Activated CD4-positive, alpha-beta T cell treated with anti-CD3 and anti-CD28 coated beads, Interleukin-2, Interleukin-6, amounts not matched to agents 100 ng/mL and 50 ng/mL, durations not matched to agents 16 hours and 8 hours (primary cell): ENCODE measurements around the gene FRMD4A.

Experiments
- DNase-seq: peaks from one replicate; pipeline ENCODE4 v3.0.0-alpha.2; 2020

Gene FRMD4A

DNA sequence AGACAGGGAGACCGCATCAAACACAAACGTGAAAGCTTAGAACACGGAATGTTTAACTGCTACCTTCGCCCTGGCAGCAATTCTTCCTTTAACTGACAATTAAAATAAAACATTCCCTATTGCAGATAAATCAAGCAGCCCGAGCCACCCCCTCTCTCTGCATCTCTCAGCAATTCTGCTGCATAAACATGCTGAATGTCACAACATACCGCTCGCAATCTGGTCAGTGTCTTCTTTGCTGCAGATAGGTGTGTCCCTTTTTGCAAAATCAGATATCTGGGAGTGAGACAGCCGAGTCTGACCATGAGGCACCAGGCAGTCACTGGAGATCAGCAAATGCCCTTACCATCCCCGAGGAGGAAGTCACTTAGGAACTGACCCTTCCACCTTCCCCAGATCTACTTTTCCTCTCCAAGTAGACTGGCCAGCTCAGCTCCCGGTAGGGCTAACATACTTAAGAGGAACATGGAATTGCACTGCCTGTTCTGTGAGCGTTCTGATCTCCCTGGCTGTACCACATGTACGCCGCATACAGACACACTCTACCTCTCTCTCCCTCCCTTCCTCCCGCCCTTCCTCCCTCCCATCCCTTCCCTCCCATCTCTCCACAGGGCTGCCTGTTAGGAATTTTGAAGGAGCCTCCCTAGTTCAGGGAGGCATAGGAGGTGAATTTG, at the start of gene FRMD4A:
Gene FRMD4A, minus strand, starts transcription at position 537 of the 674 bp plus-strand sequence.
- DNase-seq: no peak

DNA sequence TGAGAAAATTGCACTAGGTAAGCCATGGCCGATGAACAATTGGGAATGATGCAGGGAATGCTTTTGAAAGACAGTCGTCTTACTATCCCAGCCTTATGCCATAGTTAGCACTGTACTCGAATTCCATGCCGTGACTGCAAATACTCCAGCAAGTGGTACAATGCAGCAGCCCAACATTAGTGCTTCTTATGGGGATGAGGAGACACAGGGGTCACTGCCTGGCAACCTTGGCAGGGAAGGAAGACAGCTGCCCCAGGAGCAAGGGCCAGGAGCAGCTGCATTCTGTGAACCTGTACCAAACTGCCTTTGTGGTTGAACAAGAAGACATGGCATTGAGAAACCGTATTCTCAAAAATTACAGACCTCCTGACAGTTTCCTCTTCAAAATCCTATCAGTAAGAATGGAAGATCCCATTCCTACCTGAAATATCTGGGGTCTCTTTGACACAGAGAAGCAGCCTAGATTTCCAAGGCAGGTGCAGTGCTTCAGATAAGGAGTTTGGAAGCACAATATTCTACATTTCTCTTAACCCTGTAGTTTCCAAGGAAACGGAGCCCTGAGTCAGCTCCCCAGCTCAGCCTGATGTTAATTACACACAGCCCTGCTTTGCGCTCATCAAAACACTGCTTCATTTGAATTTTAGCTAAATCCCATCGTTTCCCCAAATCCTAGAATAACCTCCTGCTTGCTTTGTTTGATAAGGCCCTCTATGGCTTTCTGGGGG, 49.0 kb upstream of the FRMD4A start:
- DNase-seq: no peak

DNA sequence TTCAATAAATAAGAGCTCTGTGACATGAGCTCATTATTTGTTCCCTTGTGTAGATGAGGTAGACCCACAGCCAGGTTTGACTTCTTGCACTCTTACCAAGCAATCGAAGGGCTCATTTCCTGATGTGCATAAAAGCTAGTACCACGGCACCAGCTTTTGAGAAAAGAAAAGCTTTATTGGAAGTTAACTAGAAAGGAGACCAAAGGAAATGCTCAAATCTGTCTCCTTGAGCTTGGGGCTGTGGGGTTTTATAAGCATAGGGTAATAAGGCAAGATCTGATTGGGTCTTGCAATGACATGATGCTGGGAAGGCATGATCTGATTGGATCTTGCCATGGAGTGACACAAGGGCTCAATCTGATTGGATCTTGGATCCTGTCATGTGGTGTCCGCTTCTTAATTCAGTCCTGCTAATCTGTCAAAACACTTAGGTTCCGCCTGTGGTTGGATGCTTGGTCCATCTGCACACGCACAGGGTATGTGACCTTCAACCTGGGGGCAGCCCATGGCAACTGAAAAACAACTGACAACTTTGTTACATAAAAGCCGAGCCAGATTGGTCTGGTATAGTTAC, 47.8 kb upstream of the FRMD4A start:
- DNase-seq: no peak

DNA sequence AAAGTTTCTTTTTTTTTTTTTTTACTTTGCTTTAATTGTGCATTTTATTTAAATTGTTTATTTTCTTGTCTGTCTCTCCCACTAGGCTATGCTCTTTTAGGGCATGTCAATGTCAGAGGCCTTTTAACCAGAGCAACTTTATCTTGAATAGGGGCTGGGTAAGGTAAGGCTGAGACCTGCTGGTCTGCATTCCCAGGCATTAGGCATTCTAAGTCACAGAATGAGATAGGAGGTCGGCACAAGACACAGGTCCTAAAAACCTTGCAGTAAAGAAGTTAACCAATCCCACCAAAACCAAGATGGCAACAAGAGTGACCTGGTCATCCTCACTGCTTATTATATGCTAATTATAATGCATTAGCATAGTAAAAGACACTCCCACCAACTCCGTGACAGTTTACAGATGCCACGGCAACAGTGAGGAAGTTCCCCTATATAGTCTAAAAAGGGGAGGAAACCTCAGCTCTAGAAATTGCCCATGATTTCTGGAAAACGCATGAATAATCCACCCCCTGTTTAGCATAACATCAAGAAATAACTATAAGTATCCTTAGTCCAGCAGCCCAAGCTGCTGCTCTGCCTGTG, 47.0 kb upstream of the FRMD4A start:
- DNase-seq: no peak

DNA sequence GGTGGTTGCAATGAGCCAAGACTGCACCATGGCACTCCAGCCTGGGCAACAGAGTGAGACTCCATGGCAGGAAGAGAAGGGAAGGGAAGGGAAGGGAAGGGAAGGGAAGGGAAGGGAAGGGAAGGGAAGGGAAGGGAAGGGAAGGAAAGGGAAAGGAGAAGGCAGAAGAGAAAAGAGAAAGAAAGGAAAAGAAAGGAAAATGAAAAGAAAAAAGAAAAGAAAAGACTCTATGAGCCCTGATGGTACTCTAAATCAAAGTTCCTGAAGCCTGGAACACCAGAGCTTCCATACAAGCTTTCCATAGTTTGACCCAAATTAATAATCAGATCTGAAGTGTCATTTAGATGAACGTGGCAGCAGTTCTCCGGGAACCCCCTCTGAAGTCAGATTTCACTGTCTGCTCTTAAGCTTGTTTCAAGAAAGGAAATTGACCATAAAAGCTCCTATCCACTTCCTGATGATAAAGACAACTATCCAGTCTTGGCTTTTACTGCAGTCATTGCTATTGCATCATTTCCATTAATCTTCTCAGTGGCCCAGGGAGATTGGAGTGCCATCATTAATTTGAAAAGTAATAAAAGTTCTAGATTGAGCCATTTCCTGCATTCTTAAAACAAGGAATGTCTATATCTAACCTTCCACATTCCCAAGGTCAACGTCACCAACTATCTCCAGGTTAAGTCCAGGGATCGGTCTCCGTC, 44.2 kb upstream of the FRMD4A start:
- DNase-seq: no peak

DNA sequence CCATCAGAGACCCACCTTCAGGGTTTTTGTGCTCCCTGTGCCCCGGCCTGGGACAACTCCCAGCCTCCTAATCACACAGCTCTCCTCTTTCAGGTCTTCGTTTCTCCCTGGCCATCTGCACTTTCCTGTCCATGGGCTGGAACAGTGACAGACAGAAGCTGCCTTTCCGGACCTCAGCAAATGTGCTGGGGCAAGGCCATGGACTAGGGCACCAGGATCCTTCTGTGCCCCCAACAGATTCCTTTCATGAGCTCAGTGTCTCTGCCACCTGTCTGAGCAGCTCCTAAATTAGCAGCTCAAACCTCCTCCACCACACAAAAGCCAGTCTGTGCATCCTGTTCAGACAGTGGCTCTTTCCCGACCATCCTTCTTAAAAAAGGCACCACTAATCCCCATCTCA, 41.9 kb upstream of the FRMD4A start:
- DNase-seq: no peak

DNA sequence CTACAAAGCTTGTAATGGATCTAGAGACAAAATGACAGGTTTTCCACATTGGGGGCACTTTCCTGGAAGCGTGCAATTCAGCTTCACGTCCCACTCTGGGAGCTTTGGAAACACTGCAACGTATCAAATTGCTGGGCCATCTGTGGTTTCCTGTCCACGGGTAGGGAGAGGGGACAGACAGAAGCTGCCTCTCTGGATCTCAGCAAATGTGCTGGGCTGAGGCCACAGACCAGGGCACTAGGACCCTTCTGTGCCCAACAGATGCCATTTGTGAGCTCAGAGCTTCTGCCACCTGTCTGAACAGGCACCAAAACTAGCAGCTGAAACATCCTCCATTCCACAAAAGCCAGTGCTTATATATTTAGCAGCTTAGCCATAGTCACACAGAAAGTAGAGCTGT, 40.9 kb upstream of the FRMD4A start:
- no peak for DNase-seq

DNA sequence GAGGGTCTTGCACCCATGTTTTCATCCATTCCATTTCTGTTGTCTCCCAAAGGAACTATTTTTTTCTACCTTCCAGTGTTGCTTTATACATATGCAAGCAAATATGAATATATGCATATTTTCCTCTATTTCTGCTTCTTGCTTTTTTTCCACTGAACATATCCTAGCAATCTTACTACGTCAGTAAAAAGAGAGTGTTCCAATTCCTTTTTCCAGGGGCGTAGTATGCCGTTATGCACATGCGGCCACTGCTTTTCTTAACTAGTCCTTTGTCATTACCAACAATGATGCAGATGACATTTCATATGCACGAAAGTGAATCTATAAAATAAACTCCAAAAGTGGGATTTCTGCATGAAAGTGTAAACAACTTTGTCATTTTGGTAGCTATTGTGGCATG, 40.2 kb upstream of the FRMD4A start:
- no peak for DNase-seq

DNA sequence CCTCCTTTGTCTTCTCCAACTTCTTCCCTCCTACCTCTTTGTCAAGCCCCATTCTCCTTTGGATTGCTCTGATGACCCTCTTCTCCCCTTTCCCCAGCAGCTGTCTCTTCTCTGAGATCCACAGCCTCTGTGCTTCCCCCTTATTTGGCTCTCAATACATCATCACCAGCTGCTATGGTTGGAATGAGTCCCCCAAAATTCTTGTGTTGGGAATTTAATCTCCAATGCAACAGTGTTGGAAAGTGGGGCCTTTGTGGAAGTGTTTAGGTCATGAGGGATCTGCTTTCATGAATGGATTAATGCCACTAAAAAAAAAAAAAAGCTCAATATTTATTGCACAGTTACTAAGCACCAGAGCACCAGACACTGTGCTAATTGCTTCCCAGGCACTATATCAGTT, 39.2 kb upstream of the FRMD4A start:
- no peak for DNase-seq

DNA sequence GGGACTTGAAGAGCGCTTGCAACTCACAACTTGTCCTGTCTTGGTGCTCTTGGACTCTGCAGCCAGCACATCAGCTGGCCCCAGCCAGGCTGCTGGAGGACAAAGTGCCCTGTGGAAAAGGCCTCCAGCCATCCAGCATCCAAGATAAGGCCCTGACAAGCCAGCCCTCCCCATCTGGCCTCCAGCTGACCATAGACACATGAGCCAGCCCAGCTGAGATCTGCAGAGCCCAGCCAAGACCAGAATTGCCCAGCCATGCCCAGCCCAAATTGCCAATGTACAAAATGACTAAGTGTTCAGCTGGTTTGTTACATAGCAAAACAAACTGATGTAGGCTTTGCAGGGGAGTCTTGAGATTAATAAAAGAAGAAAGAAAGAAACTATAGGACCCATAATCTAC, 36.0 kb upstream of the FRMD4A start:
- DNase-seq: no peak

DNA sequence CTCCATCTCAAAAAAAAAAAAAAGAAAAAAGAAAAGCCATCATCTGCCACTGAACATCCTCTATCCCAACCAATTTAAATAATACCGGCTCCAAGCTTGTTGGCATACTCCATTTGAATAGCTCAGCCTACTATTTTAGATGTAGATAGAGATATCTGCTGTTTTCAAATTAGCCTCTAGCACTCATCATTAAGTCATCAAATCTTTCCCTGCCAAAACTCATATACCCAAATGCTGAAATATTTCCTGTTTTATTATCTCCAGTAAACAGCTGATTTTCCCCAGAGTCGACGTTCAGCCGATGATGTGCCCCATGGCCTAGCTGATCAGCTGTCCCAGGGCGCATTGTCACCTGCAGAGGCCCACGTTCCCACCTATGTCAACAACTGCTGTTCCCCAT, 34.5 kb upstream of the FRMD4A start:
- DNase-seq: no peak

DNA sequence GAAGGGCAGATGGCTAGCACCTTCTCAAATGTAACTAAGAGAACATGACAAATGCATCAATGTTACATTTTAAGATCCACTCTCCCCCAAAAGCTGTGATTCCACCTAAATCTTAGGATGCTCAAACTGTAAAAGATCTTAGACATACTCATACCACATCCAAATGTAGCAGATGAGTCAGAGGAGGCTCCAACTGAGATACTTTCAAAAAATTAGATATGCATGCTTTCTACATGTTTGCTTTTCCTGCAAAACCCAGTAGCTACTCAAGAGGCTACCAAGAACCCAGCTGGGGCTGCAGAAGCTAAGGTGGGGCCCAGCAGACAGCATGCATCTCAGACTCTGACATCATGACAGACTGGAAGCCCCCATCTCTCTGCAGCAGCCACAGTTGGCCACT, 31.4 kb upstream of the FRMD4A start:
- no peak for DNase-seq

DNA sequence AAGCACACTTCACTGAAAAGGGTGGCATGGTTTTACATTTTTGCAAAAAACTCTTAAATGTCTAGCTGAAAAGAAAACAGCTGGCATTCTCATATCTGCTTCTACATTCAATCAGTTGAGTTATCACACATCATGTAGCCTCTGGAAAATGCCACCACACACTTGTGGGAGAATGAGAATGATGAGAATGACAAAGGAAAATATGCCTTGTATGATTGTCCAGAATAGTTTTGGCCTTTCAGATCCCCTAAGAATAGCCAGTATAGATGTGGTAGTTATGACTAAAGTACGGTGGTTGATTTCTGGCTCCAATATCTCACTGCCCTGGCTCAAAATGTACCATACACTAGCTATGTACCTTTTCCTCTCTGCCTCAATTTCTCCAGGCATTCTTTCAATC, 30.2 kb upstream of the FRMD4A start:
- DNase-seq: no peak

DNA sequence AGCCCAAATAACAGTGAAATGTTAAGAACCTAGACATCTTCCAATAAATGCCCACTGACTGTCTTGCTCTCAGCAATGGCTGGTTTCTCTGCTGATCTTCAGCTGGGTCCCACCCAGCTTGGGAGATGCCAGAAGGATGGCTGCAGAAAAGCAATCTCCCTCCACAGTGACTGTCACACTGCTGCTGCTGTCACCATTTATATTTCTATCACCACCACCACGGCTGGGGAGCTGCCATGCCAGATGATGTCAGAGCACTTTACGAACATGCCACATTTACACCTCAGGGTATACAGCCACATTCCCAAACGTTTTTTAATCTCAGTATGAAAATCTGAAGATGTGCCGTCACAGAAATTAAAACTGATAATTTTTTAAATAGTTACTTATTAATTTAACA, 29.8 kb upstream of the FRMD4A start:
- no peak for DNase-seq

DNA sequence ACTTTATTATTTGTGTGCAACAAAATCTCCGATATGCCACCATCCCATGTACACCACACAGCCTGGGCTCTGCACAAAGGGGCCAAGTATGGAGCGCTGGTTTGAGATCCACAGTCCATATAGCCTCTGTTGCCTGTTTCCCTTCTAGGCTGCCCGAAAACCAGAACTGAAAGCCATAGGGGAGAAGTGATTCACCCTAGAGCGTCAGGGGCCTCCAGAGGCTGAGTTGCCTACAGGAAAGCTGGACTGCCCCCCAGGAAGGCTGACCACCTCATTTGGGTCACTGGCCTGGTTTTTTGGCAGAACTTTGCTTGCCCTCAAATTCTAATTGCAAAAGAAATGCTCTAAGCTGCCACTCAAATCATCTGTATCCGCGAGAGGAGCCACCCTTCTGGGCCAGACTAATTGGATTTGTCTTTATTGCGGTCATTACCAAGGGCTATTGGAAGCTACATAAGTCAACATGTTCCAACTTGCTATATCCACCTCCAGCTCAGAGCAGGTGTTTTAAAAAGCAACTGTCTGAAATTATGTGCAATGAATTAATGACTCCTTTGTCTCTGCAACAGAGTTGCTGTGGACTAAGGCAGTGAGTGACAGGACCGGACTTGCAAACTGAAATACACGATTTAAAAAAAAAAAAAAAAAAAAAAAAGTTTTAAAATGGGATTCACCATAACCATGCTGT, 28.3 kb upstream of the FRMD4A start:
- no peak for DNase-seq

DNA sequence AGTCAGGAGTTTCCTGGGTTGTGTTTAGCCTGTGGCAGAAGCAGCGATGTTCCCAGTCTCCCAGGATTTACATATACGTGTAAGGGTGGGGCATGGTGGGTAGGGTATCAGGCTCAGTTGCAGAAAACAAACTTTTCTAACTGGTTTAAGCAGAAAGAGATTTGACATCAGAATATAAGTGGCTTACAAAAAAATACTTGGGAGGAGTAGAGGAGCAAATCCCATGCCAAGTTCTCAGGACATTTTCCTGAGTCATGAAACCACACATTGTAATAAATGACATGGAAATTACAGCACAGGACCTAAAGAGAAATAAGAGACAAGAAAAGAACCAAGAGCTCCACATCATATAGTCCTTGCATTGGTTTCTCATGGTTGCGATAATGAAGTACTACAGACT, 26.2 kb upstream of the FRMD4A start:
- DNase-seq: no peak

DNA sequence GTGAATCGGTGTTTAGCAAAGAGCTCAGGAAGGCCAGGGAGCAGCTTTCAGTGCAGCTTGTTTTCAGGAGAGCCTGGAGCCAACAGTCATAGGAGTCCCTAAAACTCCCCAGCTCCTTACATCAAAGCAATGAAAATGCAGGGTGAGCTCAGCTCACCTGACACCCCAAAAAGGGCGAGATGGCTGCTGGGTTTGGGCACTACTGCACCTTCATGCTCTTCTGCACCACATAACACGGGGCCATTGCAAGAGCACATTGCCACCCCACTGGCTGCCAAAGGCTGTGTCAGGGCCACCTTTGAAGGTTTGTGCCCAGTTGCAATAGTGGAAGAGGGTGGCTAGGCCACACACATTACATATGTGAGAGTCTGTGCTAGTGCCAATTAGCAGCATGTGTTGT, 25.0 kb upstream of the FRMD4A start:
- no peak for DNase-seq

DNA sequence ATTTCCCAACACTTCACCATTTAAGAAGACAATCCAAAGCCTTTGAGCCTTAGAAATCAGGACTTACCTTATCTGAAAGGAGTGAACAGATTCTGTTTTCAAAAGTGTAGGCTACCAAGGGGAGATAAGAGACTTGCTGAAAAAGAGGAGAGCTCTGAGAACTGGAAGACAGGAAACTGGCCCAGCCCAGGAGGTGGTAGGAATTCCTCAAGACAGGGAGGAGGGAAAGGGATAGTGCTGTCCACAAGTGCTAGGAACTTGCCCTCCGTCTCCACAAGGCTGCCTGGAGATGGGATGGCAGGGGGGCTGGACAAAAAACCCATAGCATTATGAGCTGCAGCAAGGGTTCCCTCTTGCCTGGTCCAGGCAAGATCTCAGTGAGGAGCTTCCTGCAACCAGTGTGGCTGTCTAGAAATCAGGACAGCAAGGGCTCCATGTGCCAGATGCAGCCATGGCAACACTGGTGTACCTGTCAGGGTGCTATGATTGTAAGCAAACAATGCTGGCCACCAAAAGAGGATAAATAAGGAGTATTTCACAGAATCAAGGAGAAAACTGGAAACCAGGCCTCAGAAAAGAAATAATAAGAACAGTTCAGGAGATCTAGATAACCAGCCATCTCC, 22.7 kb upstream of the FRMD4A start:
- DNase-seq: no peak

DNA sequence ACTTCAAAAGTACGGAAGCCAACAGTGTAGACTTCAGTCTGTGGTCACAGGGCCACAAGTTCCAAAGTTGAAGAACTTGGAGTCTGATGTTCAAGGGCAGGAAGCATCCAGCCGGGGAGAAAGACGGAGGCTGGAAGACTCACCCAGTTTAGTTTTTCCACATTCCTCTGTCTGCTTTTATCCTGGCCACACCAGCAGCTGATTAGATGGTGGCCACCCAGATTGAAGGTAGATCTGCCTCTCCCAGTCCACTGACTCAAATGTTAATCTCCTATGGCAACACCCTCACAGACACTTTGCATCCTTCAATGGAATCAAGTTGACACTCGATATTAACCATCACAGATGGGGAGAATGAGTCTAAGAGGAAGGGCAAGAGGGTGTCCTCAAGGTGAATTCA, 19.3 kb upstream of the FRMD4A start:
- no peak for DNase-seq

DNA sequence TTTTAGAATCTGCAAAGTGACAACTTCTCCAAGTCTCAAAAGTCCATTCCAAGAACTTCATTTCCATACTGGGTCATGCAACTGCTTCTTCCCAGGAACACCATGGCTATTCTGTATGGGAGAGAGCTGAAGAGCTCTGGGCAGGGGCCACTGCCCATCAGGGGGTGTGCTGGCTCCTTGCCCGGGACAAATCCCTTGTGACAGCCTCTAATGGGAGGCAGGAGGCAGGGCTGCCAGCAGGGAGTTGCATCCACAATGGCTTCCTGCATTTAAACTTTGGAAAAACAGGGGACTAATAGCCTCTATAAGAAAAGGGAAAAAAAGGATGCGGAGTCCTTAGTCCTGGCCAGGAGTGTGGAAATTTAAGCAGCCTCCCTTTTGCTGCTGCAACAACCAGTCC, 18.4 kb upstream of the FRMD4A start:
- no peak for DNase-seq

DNA sequence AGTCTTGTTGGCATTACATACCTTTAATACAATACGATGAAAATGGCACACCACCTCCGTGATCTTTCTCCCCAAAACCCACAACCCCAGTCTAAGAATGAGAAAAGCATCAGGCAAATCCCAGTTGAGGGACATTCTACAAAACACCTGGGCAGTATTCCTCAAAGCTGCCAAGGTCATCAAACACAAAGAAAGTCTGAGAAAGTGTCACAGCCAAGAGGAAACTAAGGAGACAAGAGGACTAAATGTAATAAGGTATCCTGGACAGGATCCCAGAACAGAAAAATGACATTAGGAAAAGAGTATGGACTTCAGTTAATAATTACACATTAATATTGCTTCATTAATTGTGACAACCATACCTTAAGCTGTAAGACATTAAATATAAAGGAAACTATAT, 14.5 kb upstream of the FRMD4A start:
- DNase-seq: no peak

DNA sequence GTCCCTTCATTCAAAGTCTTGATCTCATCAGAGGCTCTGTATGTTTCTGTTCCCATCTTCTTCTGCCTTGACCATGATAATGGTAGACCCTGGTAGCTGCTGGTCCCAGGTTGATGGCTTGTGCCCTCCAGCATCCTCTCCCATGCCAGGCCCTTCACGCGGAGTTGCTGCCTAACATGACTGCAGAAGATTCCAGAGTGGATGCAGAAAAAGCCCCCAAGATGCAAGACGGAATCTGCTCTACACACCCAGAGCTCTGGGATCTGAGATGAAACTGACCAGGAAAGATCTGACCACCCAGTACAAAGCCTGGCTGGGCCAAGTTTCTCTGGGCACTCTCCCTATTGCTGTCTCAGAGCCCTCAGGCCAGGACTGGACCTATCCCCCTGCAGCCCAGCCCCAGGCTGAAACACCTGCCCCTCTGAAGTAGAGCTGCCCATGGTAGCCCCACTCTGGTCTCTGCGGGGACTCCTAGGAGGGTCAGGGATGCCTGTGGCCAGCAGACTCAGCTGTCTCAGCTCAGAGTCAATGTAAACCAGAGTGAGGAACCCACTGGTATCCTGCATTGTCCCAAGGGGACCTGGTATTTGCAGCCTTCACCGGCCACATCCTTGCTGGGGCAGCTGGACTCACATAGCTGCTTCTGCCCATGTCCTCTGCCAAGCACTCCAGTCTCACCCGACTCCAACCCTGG, 9.5 kb upstream of the FRMD4A start:
- no peak for DNase-seq
